ENCODE data around the gene ZNF273.
"Not testable (repeated sequence)": the region's sequence is repeated elsewhere in the genome, so short reads cannot be mapped to it uniquely, and the experiment has no call there.

ZNF273 gene

DNA sequence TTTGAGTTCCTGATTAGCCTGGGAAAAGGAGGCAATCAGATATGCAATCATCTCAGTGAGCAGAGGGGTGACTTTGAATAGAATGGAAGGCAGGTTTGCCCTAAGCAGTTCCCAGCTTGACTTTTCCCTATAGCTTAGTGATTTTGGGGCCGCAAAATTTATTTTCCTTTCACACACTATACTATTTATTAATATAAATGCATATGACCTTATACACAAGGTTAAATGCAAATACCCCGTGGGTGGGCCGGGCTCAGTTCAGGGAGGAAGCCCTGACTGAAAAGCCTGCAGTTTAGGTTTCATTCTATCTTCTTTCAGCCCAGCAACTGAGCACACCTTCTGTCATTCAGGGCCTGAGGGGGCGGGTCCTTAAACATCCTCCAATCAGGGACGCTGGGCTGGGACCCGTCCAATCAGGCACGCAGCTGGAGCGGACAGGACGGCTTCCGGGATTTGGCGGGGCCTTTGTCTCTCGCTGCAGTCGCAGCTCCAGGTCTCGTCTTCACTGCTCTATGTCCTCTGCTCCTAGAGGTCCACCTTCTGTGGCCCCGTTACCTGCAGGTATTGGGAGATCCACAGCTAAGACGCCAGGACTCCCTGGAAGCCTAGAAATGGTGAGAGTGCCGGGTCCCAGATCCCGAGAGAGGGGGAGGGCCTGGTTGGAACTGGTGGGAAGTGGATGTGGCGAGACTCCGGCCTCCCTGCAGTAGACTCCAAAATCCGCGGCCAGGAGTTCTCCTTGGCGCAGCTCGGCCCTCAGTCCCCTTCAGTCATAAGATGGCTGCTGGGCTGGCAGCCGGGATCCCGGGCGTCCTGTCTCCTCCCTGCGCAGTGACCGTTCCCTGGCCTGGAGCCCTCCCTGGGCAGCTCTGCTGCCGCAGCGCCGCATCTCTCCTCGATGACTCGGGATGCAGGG is at the start of gene ZNF273:
Gene ZNF273 (plus strand): TSS at position 468 of the 916 bp plus-strand sequence. CDS start 45 bp downstream, at position 513.
- DNase-seq = peak; percentile 86

DNA sequence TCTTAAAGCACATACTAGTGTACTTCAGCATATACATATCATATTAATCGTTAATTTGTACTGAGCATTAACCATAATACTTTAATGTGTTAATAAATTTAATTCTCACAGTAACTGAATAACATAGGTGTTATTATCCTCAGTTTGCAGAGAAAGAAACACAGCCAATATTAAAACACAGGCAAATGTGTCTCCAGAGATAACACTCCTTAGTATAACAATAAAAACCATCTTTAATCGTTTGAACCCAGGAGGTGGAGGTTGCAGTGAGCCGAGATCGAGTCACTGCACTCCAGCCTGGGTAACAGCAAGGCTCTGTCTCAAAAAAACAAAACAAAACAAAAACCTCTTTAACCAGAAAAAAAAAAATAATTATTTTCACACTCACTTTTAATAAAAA is 49.4 kb upstream of the ZNF273 start:
- DNase-seq = no peak

DNA sequence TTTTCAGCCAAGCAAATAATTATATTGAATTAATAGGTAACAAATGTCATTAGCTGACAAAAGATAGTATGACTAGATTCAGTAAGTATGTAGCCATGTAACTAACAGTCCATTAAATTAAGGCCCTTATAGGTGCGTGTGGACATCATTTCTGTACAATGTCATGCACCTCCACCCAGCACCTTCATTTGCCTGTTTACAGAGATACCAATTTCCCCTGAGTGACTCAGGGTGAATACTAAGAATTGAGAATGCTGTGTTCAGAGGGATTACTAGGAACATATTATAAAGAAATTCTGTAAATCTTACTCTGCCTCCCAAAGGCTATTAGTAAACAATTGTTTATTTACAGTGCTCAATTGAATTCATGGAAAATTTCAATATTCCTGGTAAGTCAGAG is 48.1 kb upstream of the ZNF273 start:
- DNase-seq = no peak

DNA sequence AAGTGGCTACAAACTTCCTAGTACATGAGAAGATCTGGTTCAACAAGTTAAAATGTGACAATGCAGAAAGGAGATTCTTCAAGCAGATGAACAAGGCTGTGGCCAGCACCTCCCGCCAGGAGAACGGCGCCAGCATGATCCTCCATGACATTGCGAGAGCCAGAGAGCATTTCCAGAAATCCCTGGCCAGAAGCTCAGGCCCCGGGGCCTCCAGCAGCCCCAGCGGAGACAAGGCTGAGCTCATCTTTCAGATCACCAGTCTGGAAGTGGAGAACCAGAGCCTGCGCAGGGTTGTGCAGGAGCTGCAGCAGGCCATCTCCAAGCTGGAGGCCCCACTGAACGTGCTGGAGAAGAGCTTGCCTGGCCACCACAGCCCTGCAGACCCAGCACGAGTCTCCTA is 40.1 kb upstream of the ZNF273 start:
- DNase-seq = no peak

DNA sequence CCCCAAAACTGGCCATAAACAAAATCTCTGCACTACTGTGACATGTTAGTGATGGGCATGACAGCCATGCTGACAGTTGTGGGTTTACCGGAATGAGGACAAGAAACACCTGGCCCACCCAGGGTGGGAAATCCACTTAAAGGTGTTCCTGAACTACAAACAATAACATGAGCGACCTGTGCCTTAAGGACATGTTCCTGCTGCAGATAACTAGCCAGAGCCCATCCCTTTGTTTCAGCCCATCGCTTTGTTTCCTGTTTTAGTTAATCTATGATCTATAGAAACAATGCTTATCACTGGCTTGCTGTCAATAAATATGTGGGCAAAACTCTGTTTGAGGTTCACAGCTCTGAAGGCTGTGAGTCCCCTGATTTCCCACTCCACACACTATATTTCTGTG is 39.5 kb upstream of the ZNF273 start:
- not testable (repeated sequence) for DNase-seq

DNA sequence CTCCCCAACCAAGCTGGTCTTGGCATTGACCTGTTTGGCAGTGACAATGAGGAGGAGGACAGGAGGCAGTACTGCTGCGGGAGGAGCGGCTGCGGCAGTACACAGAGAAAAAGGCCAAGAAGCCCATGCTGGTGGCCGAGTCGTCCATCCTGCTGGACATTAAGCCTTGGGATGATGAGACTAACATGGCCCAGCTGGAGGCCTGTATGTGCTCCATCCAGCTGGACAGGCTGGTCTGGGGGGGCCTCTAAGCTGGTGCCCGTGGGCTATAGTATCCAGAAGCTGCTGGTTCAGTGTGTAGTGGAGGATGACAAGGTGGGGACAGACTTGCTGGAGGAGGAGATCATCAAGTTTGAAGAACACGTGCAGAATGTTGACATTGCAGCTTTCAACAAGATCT is 39.1 kb upstream of the ZNF273 start:
- DNase-seq = no peak

DNA sequence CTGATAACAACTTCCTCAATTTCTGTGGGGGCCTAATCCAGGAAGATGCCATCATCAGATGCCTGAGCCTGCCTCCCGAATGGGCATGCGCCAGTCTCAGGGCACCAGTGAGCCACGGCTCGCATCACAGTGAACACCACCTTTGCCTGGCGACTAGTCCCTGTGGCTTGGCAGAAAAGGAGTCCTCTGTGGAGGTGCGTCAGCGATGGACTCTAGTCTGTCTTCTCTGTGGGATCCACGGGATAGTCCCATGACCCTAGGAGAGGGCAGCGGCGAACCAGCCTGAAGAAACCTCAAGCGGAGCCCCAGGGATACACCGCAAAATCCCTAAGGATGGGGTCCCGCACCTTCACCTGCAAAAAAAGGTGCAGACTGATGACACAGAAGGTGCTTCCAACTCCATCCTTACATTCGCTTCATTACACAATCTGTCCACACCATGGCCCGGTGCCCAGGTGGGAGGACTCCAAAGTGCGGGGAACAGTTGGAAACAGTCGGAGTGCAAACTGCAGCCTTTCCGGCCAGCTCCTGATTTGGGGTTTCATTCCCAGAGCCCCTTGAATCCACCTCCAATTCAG is 35.1 kb upstream of the ZNF273 start:
- no peak for DNase-seq

DNA sequence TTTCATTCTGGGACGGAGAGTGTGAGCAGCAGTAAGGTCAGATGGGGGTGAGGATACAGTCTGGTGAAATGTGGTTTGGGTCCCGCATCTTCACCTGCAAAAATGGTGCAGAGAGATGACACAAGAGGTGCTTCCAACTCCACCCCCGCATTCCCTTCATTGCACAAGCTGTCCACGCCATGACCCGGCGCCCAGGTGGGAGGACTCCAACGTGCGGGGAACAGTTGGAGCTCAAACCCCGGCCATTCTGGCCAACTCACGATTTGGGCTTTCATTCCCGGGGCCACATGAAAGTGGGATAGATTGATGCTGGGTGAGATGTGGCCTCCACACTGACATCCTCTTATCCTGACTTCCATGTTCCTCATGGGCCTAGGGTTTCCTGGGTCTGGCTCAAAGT is 34.6 kb upstream of the ZNF273 start:
- no peak for DNase-seq

DNA sequence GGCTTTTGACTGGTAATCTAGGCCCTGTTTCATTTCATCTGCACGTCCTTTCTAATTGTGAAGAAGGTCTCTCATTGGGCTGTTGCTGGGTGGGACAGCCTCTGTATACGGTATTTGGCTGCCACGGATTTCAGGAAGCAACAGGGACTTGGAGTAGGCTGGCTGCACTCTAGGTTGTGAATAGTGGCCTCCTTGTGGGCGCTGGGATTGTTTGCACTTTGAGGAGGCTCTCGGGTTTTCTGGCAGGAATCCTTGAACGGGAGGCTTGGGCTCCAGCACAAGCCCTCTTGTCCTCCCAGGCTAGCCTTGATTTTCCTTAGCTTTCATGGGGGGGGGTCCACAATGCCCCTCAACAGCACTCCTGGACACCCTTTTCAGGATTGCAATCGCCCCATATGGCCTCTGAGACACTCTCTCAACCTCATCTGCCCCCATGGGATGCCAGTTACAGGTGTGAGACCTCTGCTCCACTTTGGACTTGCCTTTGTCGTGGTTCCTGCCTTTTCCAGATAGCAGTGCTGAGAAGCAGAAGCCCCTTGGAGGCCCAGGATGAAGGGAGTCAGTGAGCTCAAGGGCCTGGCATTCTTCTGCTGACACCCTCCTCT is 33.9 kb upstream of the ZNF273 start:
- no peak for DNase-seq

DNA sequence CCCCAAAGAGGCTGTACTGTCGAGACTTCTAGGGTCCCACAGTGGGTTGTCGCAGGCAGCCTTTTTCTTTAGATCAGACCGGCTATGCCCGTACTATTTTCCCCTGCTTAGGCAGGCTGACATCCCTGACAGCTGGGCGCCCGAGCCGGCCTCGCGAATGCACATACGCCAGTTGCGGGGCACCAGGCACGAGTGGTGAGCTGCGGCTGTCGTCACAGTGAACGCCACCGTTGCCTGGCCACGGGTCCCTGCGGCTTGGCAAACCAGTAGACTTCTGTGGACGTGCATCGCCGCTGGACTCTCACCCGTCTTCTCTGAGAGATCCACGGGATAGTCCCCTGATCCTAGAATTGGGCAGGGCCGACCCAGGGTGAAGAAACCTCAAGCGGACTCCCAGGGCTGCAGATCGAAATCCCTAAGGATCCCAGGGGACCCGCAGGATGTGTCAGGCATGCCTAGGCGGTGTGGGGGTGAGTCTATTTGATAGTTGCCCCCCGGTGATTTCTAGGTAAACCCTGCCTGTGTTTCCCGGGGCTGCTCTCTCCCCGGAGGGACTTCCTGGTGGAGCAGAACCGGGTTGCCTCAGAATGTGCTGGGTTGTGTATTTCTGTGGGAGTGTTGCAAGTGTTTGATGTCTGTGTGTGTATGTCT is 33.0 kb upstream of the ZNF273 start:
- DNase-seq = no peak

DNA sequence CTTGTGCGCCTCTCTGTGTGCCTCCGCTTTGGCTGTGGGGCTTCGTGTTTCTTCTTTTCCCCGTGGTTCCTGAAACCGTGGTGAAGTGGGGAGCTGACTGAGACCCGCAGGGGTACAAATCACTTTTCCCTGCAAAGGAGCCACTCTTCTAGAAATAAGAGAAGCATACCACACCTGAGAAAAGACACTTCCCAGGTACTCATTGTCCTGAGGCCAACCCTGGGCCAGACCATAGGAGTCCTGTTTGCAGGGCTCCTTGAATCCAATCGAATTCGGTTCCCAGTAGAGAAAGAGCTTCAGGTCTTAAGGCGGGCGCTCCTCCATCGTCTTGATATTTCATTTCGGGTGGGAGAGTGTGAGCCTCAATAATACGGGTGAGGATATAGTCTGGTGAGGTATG is 32.4 kb upstream of the ZNF273 start:
- DNase-seq = no peak

DNA sequence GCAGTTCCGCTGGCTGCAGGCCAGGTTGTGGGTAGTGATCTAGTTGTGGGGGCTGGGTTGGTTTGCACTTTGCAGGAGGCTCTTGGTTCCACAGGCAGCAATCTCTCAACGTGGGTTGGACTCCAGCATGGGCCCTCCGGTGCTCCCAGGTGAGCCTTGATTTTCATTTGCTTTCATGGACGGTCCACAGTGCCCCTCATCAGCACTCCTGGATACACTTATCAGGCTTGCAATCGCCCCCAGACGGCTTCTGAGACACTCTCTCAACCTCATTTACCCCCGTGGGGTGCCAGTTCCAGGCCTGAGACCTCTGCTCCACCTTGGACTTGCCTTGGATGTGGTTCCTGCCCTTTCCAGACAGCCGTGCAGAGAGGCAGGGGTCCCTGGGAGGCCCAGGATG is 31.3 kb upstream of the ZNF273 start:
- no peak for DNase-seq

DNA sequence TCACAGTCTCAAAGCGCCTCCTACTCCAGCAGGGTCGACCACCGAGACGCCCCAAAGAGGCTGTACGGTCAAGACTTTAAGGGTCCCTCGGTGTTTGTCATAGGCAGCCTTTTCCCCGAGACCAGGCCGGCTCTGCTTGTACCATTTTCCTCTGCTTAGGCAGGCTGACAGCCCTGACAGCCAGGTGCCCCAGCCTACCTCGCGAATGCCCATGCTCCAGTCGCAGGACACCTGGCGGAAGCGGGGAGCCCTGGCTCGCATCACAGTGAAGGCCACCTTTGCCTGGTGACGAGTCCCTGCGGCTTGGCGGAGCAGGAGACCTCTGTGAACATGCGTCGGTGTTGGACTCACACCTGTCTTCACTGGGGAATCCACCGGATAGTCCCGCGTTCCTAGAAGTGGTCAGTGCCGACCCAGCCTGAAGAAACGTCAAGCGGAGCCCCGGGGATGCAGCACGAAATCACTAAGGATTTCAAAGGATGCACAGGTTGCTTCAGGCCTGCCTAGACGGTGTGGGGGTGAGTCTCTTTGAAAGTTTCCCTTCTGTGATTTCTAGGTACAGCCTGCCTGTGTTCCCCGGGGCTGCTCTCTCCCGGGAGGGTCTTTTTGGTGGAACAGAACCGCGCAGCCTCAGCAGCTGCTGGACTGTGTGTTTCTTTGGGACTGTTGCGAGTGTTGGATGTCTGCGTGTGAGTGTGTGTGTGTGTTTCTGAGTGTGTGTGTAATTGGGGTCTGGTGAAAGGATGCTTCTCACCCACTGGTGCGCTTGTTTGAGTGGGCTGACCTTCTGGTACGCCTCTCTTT is 30.5 kb upstream of the ZNF273 start:
- DNase-seq = no peak

DNA sequence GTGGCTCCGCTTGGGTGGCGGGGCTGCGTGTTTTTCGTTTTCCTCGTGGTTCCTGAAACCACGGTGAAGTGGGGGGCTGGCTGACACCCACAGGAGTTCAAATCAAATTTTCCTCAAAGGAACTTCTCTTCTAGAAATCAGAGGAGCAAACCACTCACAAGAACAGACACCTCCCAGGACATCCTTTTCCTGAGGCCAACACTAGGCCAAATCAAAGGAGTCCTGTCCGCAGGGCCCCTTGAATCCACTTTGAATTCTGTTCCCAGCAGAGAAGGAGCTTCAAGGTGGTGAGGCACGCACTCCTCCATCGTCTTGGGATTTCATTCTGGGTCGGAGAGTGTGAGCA is 29.9 kb upstream of the ZNF273 start:
- no peak for DNase-seq

DNA sequence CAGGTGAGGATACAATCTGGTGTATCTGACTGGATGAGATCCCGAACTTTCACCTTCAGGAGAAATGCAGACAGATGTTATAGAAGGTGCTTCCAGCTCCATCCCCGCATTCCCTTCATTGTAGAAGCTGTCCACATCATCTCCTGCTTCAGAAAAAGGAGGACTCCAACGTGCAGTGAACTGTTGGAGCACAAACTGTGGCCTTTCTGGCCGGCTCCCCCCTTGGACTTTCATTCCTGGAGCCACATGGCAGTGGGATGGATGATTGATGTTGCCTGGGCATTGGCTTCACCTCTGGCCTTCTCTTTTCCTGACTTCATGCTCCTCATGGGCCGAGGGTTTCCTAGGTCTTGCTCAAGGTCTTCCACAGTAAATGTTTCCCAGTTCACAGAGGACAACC is 29.6 kb upstream of the ZNF273 start:
- DNase-seq = no peak

DNA sequence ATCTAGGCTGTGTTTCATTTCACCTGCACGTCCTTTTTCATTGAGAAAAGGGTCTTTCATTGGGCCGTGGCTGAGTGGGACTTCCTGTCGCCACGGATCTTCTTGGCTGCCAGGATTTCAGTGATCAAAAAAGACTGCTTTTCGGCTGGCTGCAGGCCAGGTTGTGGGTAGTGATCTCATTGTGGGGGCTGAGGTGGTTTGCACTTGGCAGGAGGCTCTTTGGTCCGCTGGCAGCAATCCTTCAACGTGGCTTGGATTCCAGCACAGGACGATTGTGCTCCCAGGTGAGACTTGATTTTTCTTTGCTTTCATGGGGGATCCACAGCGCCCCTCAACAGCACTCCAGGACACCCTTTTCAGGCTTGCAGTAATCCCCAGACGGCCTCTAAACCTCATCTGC is 29.0 kb upstream of the ZNF273 start:
- DNase-seq = no peak

DNA sequence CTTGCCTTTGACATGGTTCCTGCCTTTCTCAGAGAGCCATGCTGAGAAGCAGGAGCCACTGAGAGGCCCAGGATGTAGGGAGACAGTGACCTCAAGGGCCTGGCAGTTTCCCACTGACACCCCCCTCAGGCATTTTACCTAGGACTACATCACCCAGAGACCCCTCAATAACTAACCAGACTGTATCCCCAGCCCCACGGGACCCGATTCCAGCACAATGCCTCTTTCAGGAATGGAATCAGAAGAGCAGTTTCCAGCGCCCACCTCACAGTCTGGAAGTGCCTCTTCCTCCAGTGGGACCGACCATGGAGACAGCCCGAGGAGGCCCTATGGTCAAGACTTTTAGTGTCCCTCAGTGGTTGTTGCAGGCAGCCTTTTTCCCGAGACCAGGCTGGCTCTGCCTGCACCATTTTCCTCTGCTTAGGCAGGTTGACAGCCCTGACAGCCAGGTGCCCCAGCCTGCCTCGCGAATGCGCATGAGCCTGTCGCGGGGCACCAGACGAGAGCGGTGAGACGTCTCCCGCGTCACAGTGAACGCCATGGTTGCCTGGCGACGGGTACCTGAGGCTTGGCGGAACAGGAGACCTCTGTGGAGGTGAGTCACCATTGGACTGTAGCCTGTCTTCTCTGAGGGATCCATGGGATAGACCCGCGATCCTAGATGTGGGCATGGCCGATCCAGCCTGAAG is 28.4 kb upstream of the ZNF273 start:
- no peak for DNase-seq

DNA sequence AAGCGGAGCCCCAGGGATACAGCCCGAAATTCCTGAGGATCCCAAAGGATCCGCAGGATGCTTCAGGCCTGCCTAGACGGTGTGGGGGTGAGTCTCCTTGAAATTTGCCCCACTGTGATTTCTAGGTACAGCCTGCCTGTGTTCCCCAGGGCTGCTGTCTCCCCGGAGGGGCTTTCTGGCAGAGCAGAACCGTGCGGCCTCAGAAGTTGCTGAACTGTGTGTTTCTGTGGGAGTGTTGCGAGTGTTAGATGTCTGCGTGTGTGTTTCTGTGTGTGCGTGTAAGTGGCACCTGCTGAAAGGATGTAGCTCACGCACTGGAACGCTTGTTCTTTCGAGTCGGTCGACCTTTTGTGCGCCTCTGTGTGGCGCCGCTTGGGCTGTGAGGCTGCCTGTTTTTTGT is 27.8 kb upstream of the ZNF273 start:
- no peak for DNase-seq

DNA sequence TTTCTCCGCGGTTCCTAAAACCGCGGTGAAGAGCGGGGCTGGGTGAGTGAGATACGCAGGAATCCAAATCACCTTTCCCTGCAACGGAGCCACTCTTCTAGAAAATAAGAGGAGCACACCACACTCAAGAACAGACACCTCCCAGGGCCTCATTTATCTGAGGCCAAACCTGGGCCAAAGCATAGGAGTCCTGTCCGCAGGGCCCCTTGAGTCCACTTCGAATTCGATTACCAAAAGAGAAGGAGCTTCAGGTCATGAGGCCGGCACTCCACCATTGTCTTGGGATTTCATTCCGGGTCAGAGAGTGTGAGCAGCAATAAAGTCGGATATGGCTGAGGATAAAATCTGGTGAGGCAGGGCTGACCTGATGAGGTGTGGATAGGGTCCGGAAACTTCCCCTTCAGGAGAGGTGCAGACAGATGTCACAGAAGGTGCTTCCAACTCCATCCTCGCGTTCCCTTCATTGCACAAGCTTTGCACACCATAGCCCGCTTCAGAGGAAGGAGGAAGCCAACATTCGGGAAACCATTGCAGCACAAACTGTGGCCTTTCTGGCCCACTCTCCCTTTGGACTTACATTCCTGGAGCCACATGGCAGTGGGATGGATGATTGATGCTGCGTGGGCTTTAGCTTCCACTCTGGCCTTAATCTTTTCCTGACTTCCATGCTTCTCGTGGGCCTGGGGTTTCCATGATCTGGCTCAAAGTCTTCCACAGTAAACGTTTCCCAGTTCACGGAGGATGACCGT is 27.2 kb upstream of the ZNF273 start:
- DNase-seq = no peak

DNA sequence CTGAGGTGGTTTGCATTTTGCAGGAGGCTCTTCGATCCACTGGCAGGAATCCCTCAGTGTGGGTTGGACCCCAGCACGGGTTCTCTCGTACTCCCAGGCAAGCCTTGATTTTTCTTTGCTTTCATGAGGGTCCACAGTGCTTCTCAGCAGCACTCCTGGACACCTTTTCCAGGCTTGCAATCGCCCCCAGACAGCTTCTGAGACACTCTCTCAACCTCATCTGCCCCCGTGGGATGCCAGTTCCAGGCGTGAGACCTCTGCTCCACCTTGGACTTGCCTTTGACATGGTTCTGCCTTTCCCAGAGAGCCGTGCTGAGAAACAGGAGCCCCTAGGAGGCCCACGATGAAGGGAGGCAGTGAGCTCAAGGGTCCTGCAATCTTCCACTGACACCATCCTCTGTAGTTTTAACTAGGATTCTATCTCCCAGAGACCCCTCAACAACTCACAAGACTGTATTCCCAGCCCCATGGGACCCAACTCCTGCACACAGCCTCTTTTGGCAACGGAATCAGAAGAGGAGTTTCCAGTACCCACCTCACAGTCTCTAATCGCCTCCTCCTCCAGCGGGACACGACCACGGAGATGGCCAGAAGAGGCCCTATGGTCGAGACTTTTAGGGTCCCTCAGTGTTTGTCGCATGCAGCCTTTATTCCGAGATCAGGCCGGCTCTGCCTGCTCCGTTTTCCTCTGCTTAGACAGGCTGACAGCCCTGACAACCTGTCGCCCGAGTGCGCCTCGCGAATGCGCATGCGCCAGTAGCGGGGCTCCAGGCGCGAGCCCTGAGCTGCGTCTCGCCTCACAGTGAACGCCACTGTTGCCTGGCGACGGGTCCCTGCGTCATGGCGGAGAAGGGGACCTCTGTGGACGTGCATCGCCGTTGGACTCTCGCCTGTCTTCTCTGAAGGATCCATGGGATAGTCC is 26.0 kb upstream of the ZNF273 start:
- no peak for DNase-seq

Data from GDM1 (cell line).